ENCODE measurements around the gene RADIL.

The RADIL gene

DNA sequence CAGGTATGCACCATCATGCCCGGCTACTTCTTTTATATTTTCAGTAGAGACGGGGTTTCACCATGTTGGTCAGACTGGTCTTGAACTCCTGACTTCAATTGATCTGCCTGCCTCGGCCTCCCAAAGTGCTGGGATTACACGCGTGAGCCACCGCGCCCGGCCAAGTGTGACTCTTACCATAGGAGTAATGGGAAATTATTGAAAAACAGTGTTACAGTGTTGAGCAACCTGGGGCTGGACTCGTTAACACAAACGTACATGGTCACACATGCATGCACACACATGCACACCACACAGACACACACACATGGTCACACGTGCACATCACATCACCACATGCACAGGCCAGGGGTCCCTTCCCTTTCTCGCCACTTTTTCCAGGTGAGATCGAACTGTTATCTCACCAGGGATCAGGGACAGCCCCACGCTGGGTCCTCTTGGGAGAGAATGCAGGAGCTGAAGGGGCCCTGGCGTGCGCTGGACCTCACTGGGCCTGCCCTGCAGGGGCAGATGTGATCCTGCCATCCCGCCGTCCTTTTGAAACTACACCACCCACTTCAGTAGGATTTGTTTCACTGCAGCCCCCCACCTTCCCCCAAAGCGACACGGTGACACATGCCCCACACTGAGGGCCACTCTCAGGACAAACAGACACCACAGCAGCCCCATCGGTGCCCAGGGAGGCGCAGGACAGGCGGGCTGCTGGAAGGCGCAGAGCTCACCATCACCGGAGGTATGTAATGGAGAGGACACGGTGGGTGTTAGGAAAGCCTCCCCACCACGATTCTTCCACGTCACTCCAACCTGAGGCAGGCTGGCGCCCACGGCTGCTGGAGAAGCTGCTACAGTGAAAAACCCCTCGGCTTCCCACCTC, 10.2 kb downstream of the RADIL start:
- H3K9ac ChIP-seq (ENCODE audit: low read depth, low read length) = no peak overlapping the region
- H3K4me1 ChIP-seq (ENCODE audit: insufficient read depth, low read length) = no peaks in the 10 kb centered on the region
- no peaks in the 10 kb centered on the region for H3K9me3 ChIP-seq (ENCODE audit: control insufficient read depth, insufficient read depth, low read length)
- H3K36me3 ChIP-seq (ENCODE audit: insufficient read depth, low read length) = no peaks in the 10 kb centered on the region; the same call in 1 of the 2 replicates

DNA sequence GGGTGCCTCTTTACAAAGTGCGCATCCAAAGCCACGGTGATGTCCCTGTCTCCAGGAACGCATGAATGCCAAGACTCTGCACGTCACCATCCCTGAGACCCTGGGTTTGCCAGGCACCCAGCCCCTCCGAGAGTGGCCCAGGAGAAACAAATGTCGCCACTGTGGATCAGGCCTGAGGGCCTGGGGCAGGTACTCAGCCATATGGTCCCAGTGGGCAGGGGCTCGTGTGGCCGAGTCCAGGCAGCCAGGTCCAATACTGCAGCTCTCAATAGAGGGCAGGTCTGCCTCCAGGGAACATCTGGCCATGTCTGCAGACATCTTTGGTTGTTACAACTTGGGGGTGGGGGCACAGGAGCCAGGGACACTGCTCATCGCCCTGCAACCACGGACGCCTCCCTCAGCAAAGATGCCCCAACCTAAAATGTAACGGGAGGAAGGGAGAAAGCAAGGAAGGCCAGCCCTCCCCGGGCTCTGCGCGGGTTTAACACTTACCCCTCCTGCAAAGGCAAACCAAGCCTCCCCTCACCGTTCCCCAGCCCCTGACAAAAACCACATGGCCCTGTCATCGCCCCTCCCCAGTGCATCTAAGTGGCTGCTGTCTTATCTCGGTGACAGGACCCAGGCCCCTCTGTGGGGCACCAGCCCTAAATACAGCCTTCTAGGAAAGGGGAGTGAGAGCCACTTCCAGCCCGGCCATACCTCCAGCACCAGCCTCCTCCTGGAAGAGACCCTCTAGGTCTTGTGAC, 11.4 kb downstream of the RADIL start:
- Histone ChIP-seq H3K4me1 (ENCODE audit: insufficient read depth, low read length) (no peaks in the 10 kb centered on the region), H3K9ac (ENCODE audit: low read depth, low read length) (no peak overlapping the region), H3K36me3 (ENCODE audit: insufficient read depth, low read length) (no peaks in the 10 kb centered on the region; the same call in 1 of the 2 replicates), H3K9me3 (ENCODE audit: control insufficient read depth, insufficient read depth, low read length) (no peaks in the 10 kb centered on the region)

DNA sequence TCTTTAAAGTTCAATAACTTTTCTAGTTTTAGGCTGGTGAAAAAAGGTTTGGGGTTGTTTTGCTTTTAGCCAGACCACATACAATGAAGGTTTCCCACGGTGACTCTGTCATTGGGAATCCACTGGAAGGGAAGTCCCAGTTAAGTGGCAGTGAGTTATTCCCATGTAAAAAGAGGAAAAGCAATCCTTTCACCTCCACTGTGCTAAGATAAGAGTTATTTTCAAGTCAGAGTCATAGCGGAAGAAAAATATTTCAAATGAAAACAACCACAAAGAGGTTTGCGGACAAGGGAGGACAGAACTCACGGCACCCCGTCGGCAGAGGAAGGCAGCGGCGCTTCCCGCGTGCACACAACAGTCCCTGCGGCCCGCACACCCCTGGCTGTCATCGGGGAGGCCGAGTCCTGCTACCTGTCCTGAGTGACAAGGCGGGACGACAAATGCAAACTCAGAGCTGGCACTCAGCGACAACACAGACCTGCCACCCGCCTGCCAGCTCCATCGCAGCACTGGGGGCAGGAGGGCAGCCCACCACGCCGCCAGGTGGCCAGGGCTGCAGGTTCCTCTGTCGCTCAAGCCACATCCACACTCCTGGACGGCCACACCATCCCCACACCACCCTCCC, 12.3 kb downstream of the RADIL start:
- Histone ChIP-seq H3K4me1 (ENCODE audit: insufficient read depth, low read length) (no peaks in the 10 kb centered on the region), H3K9me3 (ENCODE audit: control insufficient read depth, insufficient read depth, low read length) (no peaks in the 10 kb centered on the region), H3K9ac (ENCODE audit: low read depth, low read length) (no peak overlapping the region), H3K36me3 (ENCODE audit: insufficient read depth, low read length) (no peaks in the 10 kb centered on the region)

DNA sequence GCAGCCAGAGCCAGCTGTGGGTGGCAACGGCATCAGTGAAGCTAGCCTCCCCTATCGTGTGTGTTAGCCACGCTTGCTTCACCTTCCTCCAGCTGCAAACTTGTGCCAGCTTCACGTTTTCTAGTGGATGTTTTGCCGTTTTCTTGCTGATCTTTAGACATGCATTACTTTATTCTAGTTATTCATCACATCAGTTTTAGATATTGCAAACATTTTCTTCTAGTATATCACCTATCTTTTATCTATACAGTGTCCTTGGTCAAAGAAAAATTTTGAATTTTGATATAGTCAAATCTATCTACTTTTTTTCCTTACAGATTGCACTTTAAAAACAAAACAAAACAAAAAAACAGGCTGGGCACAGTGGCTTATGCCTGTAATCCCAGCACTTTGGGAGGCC, 15.0 kb downstream of the RADIL start:
- Histone ChIP-seq H3K4me1 (ENCODE audit: insufficient read depth, low read length) (no peaks in the 10 kb centered on the region), H3K9me3 (ENCODE audit: control insufficient read depth, insufficient read depth, low read length) (no peaks in the 10 kb centered on the region), H3K9ac (ENCODE audit: low read depth, low read length) (no peak overlapping the region), H3K36me3 (ENCODE audit: insufficient read depth, low read length) (no peaks in the 10 kb centered on the region)

DNA sequence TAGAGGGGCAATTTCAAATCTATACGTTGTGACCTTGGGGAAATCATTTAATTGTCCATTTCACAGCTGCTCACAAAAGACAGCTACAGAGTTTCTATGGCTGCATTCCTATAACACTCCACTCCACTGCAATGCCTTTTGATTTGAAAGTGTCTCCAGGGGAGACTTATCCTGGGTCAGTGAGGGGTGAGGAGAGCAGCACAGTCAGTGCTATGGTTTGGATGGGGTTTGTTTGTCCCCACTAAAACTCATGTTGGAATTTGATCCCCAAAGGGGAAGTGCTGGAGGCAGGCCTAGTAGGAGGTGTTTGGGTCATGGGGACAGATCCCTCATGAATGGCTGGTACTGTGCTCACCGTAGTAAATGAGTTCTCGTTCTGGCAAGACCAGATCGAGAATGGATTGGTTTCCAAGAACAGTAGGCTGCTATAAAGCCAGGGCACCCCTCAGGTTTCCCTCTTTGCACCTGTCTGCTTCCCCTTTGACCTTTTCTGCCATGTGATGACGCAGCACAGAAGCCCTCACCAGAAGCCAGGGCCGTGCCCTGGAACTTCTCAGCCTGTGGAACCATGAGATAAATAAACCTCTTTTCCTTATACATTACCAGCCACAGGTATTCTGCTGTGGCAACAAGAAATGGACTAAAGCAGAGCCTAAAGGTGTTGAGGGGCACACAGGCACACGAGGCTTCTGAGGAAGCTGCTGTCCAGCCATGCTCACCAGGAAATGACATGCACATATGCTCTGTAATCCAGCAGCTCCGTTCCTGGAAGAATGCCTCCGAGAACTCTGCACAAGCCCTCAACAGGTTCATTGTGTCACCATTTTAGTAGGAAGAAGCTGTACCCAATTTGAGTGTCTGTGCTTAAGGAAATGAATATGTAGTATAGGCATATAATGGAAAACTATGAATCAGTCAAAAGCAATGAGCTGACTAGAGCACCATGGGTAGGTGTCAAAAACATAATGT, 16.7 kb downstream of the RADIL start:
- no peak overlapping the region for H3K9ac ChIP-seq (ENCODE audit: low read depth, low read length)
- no peaks in the 10 kb centered on the region for H3K4me1 ChIP-seq (ENCODE audit: insufficient read depth, low read length)
- peaks cover 3% of the 10 kb centered on the region; the same call in 1 of the 2 replicates for H3K9me3 ChIP-seq (ENCODE audit: control insufficient read depth, insufficient read depth, low read length)
- no peaks in the 10 kb centered on the region for H3K36me3 ChIP-seq (ENCODE audit: insufficient read depth, low read length)

DNA sequence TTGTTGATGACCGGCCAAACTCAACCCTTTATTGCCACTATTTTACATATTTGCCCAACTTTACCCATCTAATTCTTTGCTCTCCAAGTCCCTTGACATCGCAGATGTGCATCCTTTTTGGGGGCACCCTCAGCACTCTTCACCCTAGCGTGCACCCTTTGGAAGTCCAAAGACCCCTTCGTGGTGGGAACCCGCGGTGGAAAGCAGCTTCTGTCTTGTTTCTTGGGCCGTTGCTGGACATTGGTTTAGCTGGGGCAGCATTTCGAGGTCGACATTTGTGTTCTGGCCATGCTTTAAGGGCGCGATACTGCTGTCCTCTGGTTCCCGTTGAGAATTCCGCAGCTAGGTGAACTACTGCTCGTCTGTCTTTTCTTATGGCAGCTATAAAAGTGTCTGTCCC, 21.4 kb downstream of the RADIL start:
- no peaks in the 10 kb centered on the region for H3K4me1 ChIP-seq (ENCODE audit: insufficient read depth, low read length)
- no peaks in the 10 kb centered on the region for H3K36me3 ChIP-seq (ENCODE audit: insufficient read depth, low read length)
- peak overlapping the region; percentile 57; the same call in 1 of the 2 replicates for H3K9ac ChIP-seq (ENCODE audit: low read depth, low read length)

DNA sequence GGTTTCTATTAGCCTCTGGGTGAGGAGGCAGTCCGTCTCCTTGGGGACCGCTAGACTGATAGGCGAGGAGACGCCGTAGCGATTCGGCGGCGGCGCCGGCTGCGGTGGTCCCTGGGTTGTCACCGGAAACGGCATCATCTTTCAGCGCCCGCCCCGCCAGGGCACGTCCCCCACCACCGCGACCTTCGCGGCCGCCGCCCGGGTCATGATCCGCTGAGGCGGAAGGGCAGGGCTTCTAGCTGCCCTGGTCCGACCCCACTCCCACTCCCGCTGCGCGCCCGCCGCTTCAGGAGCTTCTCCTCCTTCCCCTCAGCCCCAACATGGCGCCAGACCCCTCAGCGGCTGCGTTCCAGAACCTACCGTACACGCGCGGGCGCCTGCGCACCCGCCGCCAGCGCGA, 21.8 kb downstream of the RADIL start, which contains the start of gene PAPOLB:
Gene PAPOLB (minus strand): TSS at position 358 of the 400 bp plus-strand sequence. CDS start 220 bp downstream, at position 138.
- Histone ChIP-seq H3K9me3 (ENCODE audit: control insufficient read depth, insufficient read depth, low read length) (peaks cover 3% of the 10 kb centered on the region; the same call in 1 of the 2 replicates), H3K36me3 (ENCODE audit: insufficient read depth, low read length) (no peaks in the 10 kb centered on the region), H3K9ac (ENCODE audit: low read depth, low read length) (peak within 1 kb of the TSS; percentile 57; the same call in 1 of the 2 replicates), H3K4me1 (ENCODE audit: insufficient read depth, low read length) (no peaks in the 10 kb centered on the region)

More for the DNA sequence above, 21.4 kb downstream of the RADIL start:
- H3K9me3 ChIP-seq (ENCODE audit: control insufficient read depth, insufficient read depth, low read length) = peaks cover 3% of the 10 kb centered on the region; the same call in 1 of the 2 replicates

DNA sequence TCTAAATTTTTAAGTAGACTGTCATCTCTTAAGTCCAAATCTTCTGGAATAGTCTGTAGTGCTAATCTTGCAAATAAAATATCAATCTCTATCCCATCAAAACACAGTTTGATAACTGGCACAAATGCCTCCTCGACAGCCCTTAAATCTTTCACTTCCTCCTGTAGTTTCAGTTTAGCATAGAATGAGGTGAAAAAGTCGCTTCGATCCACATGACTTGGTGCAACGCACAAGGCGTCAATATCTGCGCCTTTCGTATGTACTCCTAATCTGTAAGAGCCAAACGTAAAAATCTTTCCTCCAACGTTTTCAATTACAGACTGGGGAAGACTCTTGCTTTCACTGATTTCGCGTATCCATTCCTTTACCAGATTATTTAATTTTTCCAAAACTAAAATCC, 22.3 kb downstream of the RADIL start:
- Histone ChIP-seq H3K9ac (ENCODE audit: low read depth, low read length) (peak overlapping the region; percentile 57; the same call in 1 of the 2 replicates), H3K4me1 (ENCODE audit: insufficient read depth, low read length) (no peaks in the 10 kb centered on the region), H3K9me3 (ENCODE audit: control insufficient read depth, insufficient read depth, low read length) (peaks cover 3% of the 10 kb centered on the region; the same call in 1 of the 2 replicates), H3K36me3 (ENCODE audit: insufficient read depth, low read length) (no peaks in the 10 kb centered on the region)

DNA sequence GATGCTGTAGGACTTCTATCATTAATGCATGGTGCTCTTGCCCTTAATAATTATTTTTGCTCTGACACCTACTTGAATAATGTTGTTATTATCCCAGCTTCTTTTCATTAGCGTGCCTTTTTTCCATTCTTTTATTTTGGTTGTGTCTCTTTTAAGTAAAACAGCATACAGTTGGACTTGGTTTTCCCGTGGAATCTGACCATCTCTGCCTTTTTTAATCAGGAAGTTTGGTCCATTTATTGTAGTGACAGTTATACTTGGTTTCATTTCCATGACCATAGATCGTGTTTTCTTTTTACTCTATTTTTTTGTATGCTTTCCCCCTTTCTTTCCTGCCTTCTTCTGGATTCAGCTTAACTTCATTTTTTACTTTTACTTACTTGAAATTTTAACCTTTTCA, 26.3 kb downstream of the RADIL start:
- Histone ChIP-seq H3K9me3 (ENCODE audit: control insufficient read depth, insufficient read depth, low read length) (no peaks in the 10 kb centered on the region), H3K4me1 (ENCODE audit: insufficient read depth, low read length) (no peaks in the 10 kb centered on the region), H3K9ac (ENCODE audit: low read depth, low read length) (no peak overlapping the region), H3K36me3 (ENCODE audit: insufficient read depth, low read length) (no peaks in the 10 kb centered on the region)

DNA sequence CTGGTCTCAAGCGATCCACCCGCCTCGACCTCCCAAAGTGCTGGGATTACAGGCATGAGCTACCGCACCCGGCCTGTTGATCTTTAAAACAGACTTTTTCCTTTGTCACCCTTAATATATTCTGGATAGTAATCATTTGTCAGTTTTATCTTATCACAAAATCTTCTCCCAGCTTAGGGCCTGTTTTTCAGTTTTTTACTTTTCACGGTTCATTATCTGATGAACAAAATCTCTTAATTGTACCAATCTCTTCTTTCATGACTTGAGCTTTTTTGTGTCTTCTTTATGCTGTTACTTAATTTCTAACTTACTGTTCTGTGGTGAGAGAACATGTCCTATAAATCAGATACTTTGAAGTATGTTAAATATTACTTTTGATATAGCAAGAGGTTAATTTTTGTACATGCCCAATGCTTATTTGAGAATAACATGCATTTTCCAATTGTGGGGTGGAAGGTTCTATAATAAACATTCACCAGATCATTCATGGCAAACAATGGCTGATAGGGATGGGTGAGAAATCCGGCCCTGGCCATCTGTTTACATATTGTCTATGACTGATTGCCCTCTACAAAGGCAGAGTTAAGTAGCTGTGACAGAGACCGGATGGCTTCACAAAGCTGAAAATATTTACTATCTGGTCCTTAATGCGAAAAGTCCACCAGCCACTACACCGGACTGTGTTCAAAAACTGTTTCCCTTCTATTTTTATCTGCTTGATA, 27.0 kb downstream of the RADIL start:
- Histone ChIP-seq H3K9me3 (ENCODE audit: control insufficient read depth, insufficient read depth, low read length) (no peaks in the 10 kb centered on the region; the same call in 1 of the 2 replicates), H3K9ac (ENCODE audit: low read depth, low read length) (no peak overlapping the region), H3K4me1 (ENCODE audit: insufficient read depth, low read length) (no peaks in the 10 kb centered on the region), H3K36me3 (ENCODE audit: insufficient read depth, low read length) (no peaks in the 10 kb centered on the region)

DNA sequence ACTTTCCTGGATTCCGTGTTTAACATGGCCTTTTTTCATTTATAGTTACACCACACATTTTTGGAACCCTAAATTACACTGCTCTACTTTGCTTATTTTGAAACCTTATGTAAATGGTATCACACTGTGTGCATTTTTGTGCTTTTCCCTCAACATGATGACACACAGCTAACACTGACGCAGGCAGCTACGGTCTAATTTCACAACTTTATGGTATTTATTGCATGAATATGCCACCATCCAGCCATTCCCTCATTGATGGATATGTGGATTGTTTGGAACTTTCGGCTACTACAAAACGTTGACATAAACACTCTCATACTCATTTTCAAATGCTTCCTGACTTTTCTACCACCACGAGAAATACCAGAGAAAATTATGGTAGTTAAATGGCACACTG, 28.6 kb downstream of the RADIL start:
- H3K9me3 ChIP-seq (ENCODE audit: control insufficient read depth, insufficient read depth, low read length) = no peaks in the 10 kb centered on the region; the same call in none of the 2 replicates
- no peak overlapping the region for H3K9ac ChIP-seq (ENCODE audit: low read depth, low read length)
- no peaks in the 10 kb centered on the region for H3K36me3 ChIP-seq (ENCODE audit: insufficient read depth, low read length)
- no peaks in the 10 kb centered on the region for H3K4me1 ChIP-seq (ENCODE audit: insufficient read depth, low read length)

DNA sequence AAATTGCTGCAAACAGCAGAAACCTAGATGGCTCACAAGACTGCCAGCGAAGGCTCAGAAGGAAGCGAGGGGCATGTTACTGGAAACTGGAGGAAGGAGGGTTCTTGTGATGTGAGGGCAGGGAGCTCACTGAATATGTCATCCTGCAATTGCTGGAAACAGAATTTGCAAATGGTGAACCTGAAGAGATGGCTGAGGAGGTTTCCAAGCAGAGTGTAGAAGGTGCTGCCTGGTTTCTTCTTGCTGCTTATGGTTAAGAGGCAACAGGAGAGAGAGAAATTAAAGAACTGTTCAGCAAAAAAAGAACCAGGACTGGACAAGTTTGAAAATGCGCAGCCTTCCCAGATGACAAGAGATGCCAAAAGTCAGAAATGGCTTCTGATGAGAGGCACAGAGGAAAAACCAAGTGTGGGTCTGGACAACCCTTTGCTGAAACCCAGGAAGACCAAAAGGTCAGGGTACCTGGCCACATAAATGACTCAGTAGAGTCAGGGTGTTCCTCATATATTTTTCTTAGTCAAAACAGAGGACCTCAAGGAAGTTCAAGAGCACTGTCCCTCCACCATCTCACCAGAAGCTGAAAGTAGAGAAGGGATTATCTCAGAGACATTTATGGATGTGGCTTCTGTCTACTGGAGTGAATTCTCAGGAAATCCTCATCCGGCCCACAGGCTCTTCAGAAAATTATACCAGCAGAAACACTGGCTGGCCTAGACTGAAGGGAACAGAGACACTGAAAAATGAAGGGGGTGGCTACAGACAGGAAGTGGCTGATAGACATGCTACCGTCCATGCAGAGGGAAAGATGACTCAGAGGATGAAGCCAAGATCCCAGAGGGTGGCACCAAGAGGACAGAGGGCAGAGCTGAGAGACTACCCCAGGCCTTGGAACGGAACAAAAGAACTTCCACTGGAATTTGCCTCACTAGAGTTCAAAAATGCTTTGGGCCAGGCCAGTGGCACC, 31.8 kb downstream of the RADIL start:
- no peaks in the 10 kb centered on the region; the same call in none of the 2 replicates for H3K9me3 ChIP-seq (ENCODE audit: control insufficient read depth, insufficient read depth, low read length)
- no peak overlapping the region for H3K9ac ChIP-seq (ENCODE audit: low read depth, low read length)
- H3K4me1 ChIP-seq (ENCODE audit: insufficient read depth, low read length) = no peaks in the 10 kb centered on the region
- H3K36me3 ChIP-seq (ENCODE audit: insufficient read depth, low read length) = no peaks in the 10 kb centered on the region
